Mesendoderm (in vitro differentiated cells): ENCODE measurements around the gene RBMS3.

Experiments used
- DNase-seq: peaks from one replicate; pipeline ENCODE4 v3.0.0; 2013
- H2AK5ac ChIP-seq: 2 replicates; pipeline ENCODE4 v1.6.1; 2013; ENCODE audit warnings: low read length, inconsistent platforms
- H2BK120ac ChIP-seq: 2 replicates; pipeline ENCODE4 v1.6.1; 2013; ENCODE audit warnings: low read depth, mild to moderate bottlenecking, low read length, moderate library complexity, mixed read lengths
- H2BK15ac ChIP-seq: replicated peaks from 2 replicates; pipeline ENCODE4 v1.6.1; 2013; ENCODE audit warnings: low read depth, mild to moderate bottlenecking, moderate library complexity
- H2BK5ac ChIP-seq: 2 replicates; pipeline ENCODE4 v1.6.1; 2013; ENCODE audit warnings: low read length, inconsistent platforms
- H3K18ac ChIP-seq: 2 replicates; pipeline ENCODE4 v1.6.1; 2013; ENCODE audit warnings: mild to moderate bottlenecking, low read length, mixed read lengths
- H3K23ac ChIP-seq: one replicate; pipeline ENCODE4 v1.6.1; 2013; ENCODE audit warnings: low read length
- H3K27ac ChIP-seq: 2 replicates; pipeline ENCODE4 v1.5.1; 2013; ENCODE audit warnings: low read depth, mild to moderate bottlenecking, inconsistent platforms, low read length, moderate library complexity
- H3K27me3 ChIP-seq: 2 replicates; pipeline ENCODE4 v1.6.1; 2013; ENCODE audit warnings: low read length, control low read depth, mild to moderate bottlenecking, inconsistent platforms; ENCODE audit not compliant: insufficient read depth, poor library complexity
- H3K36me3 ChIP-seq: 2 replicates; pipeline ENCODE4 v1.6.1; 2013; ENCODE audit warnings: low read length, inconsistent platforms; ENCODE audit not compliant: control insufficient read depth, insufficient read depth
- H3K4ac ChIP-seq: one replicate; pipeline ENCODE4 v1.6.1; 2013; ENCODE audit warnings: low read depth, mild to moderate bottlenecking, low read length, moderate library complexity
- H3K4me1 ChIP-seq: 2 replicates; pipeline ENCODE4 v1.6.1; 2013; ENCODE audit warnings: low read depth, low read length, inconsistent platforms; ENCODE audit not compliant: control insufficient read depth
- H3K4me2 ChIP-seq: 2 replicates; pipeline ENCODE4 v1.6.1; 2013; ENCODE audit warnings: low read length
- H3K4me3 ChIP-seq: 2 replicates; pipeline ENCODE4 v1.5.1; 2013; ENCODE audit warnings: mild to moderate bottlenecking, low read length
- H3K56ac ChIP-seq: one replicate; pipeline ENCODE4 v1.6.1; 2013; ENCODE audit warnings: low read length
- H3K79me1 ChIP-seq: 2 replicates; pipeline ENCODE4 v1.6.1; 2013; ENCODE audit warnings: low read length, inconsistent platforms
- H3K79me2 ChIP-seq: 2 replicates; pipeline ENCODE4 v1.6.1; 2013; ENCODE audit warnings: mild to moderate bottlenecking, low read length; ENCODE audit not compliant: control insufficient read depth, insufficient read depth
- H3K9ac ChIP-seq: 2 replicates; pipeline ENCODE4 v1.6.1; 2013; ENCODE audit warnings: low read length, inconsistent platforms
- H4K5ac ChIP-seq: one replicate; pipeline ENCODE4 v1.6.1; 2013; ENCODE audit warnings: low read length
- H4K8ac ChIP-seq: one replicate; pipeline ENCODE4 v1.6.1; 2013; ENCODE audit warnings: low read depth, mild to moderate bottlenecking, control low read depth, low read length, moderate library complexity
- WGBS: extraction: QIAGEN DNeasy Blood & Tissue Kit; methylation state at CpG from one replicate; pipeline ENCODE4 v1.1.7; 2013; ENCODE audit warnings: low lambda C conversion rate, missing lambda C conversion rate; ENCODE audit not compliant: insufficient coverage; ENCODE audit errors: extremely low coverage; 5-methylcytosine and 5-hydroxymethylcytosine counted together

Gene RBMS3

DNA sequence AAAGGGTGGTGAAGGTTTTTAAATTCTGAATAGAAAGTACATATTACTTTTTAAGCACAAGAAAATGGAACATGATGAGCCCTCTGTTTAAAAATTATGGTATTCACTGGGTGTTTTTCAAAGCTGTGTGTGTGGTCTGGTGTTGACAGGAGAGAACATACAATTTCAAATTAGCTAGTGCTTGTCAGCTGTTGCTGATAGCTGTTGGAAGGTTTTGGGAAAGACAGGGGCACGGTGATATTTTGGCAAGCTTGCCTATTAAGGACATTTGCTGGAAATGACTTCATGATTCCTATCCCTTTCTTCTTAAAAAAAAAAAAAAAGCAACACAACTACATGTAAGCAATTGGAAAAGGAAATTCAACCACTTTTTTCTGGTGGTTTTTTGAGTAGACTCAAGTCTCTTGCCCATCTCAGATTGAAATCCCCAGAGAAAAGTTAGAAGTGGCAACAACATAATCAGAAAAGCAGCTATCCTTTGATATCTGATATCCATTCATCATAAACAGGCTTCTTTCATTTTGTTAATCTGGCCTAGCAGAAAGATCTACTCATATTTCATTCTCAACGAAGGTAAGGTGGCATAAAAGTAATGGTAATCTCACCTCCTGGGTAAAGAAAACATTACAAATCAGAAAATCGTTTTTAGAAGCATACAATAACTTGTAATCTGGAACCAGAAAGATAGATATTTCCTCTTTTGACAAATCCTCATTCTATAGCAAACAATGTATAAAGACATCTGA, 130.0 kb downstream of the RBMS3 start:
- Histone ChIP-seq H2BK120ac (no peak overlapping the region), H2AK5ac (no peak overlapping the region), H3K36me3 (no peaks in the 10 kb centered on the region), H3K9ac (no peak overlapping the region), H3K18ac (no peak overlapping the region), H3K4me2 (no peak overlapping the region), H2BK15ac (no peak overlapping the region), H3K4me3 (no peak overlapping the region), H3K56ac (no peak overlapping the region), H3K23ac (no peak overlapping the region), H3K4ac (no peak overlapping the region), H3K79me2 (no peaks in the 10 kb centered on the region), H4K8ac (no peak overlapping the region), H3K4me1 (no peaks in the 10 kb centered on the region), H3K27ac (no peak overlapping the region), H4K5ac (no peak overlapping the region), H2BK5ac (no peak overlapping the region), H3K79me1 (no peaks in the 10 kb centered on the region), H3K27me3 (no peaks in the 10 kb centered on the region)
- WGBS: no CpG with 5 or more reads among the region's 3 CpGs
- DNase-seq: no peak

DNA sequence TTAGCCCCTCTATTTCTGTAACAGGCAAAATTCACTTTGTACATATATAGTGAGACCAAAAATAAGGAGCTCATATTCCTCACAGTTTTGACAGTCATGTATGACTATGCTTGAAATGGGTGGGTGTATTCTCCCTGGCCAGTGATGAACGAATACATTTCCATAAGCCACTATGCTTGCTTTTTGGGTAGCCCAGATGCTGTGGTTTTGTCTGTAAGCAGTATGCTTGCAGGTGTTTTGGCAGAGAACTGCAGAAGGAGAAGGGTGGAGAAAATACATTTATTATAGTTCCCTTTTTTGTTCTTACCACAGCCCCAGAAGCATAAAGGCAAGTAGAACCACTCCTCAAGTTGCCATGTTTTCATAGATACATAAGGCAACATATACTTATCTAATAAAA, 131.2 kb downstream of the RBMS3 start:
- H3K4ac ChIP-seq: no peak overlapping the region
- no peak overlapping the region for H2BK15ac ChIP-seq
- no peak overlapping the region for H4K8ac ChIP-seq
- no peak overlapping the region for H2BK120ac ChIP-seq
- H3K4me2 ChIP-seq: no peak overlapping the region
- no peak overlapping the region for H3K18ac ChIP-seq
- H3K4me3 ChIP-seq: no peak overlapping the region
- WGBS: no CpG with 5 or more reads among the region's 1 CpG
- H3K79me1 ChIP-seq: no peaks in the 10 kb centered on the region
- H3K36me3 ChIP-seq: no peaks in the 10 kb centered on the region
- no peak overlapping the region for H3K27ac ChIP-seq
- H2AK5ac ChIP-seq: no peak overlapping the region
- H3K4me1 ChIP-seq: no peaks in the 10 kb centered on the region
- H2BK5ac ChIP-seq: no peak overlapping the region
- no peaks in the 10 kb centered on the region for H3K27me3 ChIP-seq
- H4K5ac ChIP-seq: no peak overlapping the region
- H3K9ac ChIP-seq: no peak overlapping the region
- no peak overlapping the region for H3K56ac ChIP-seq
- no peak for DNase-seq
- no peak overlapping the region for H3K23ac ChIP-seq
- H3K79me2 ChIP-seq: no peaks in the 10 kb centered on the region

DNA sequence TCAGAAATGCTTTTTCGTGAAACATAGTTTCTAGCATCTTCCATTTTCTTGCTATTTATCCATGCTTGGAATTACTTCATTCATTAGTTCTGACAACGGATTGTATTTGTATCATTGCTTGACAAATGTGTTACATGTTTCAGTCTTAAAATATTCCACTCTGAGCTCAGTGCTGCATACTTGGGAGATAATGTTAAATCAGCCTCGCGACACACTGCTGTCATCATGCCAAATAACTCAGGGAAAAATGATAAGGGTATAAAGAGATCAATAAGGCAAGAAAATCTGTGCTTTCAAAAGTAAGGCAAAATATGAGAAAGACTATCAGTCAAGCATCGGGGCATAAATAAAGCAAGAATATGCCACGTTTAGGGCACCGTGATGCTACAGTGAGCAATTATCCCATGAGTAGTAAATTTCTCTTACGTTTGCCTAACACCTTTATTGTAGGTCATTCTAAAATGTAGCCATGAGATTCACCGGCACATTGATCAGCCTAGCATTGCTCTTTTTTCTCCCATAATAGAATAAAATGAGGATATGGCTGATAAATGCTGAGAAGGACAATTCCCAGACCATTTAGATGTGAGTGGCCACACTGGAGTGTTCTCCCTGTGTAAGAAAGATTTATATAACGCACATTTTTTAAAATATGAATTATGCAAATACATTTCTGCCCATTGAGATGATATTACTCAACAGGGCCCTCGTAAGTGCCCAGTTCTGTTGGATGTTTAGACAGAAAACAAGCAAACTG, 133.8 kb downstream of the RBMS3 start:
- DNase-seq: no peak
- Histone ChIP-seq H3K18ac (no peak overlapping the region), H3K23ac (no peak overlapping the region), H4K5ac (no peak overlapping the region), H2AK5ac (no peak overlapping the region), H3K4me2 (no peak overlapping the region), H2BK15ac (no peak overlapping the region), H3K4me1 (no peaks in the 10 kb centered on the region), H3K27me3 (no peaks in the 10 kb centered on the region), H3K56ac (no peak overlapping the region), H3K79me2 (no peaks in the 10 kb centered on the region), H2BK120ac (no peak overlapping the region), H4K8ac (no peak overlapping the region), H3K4ac (no peak overlapping the region), H3K9ac (no peak overlapping the region), H3K27ac (no peak overlapping the region), H3K79me1 (no peaks in the 10 kb centered on the region), H3K36me3 (no peaks in the 10 kb centered on the region), H3K4me3 (no peak overlapping the region), H2BK5ac (no peak overlapping the region)
- WGBS: no CpG with 5 or more reads among the region's 11 CpGs

DNA sequence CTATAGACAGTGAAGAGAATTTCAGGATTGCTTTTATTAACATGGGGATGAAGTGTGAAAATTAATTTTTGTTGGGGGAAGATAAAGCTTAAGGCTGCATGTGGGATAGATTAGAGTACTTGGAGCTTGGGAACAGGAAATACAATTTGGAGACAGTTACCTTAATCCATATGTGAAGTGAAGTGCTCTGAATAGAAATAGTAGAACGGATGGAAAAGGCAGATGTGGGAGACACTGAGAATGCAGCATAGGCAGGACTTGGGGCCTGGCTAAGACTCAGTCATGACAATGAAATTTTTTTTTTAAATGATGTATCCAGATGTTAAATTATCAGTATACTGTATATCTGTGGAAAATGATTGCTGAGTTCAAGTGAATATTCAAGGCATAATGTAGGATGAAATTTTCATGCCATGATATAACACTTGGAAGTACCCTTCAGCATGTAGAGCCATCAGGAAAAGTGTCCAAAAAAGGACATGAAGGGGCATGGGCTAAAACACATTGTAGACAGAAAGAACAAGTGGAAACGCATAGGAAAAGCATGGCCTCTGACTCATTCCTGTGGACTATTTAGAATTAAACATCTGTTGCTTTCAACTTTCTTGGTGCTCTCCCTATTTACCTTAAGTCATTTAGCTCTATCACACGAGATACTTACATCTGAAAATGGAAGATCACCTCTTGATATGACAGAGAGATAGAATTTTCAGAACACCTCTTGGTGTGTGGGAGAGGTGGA, 134.8 kb downstream of the RBMS3 start:
- H2BK15ac ChIP-seq: no peak overlapping the region
- H2AK5ac ChIP-seq: no peak overlapping the region
- no peaks in the 10 kb centered on the region for H3K79me1 ChIP-seq
- no peak for DNase-seq
- no peak overlapping the region for H4K8ac ChIP-seq
- H3K27ac ChIP-seq: no peak overlapping the region
- H3K36me3 ChIP-seq: no peaks in the 10 kb centered on the region
- no peak overlapping the region for H3K18ac ChIP-seq
- no peak overlapping the region for H2BK5ac ChIP-seq
- H3K23ac ChIP-seq: no peak overlapping the region
- WGBS: no CpG with 5 or more reads among the region's 3 CpGs
- no peak overlapping the region for H3K4me3 ChIP-seq
- no peaks in the 10 kb centered on the region for H3K4me1 ChIP-seq
- H3K9ac ChIP-seq: no peak overlapping the region
- no peak overlapping the region for H3K4me2 ChIP-seq
- no peak overlapping the region for H3K4ac ChIP-seq
- H3K56ac ChIP-seq: no peak overlapping the region
- no peak overlapping the region for H4K5ac ChIP-seq
- no peaks in the 10 kb centered on the region for H3K27me3 ChIP-seq
- H3K79me2 ChIP-seq: no peaks in the 10 kb centered on the region
- H2BK120ac ChIP-seq: no peak overlapping the region

DNA sequence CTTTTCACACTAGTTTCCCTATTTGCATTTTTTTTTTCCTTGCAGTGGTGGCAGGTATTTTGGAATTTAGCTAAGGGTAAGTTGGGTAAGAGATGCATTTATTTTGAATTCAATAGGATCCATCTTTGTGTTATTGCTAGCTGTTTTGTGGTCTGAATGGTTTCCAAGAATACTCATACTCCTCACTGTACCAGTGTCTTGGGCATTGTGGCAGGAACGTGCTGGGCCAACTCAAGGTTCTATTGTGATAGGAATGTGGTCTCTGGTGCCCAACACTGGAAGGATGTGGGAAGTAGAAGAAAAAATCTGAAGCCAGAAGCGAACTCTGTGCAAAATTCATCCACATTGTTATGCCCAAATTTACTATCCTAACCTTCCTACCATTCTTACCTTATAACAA, 135.6 kb downstream of the RBMS3 start:
- Histone ChIP-seq H2BK15ac (no peak overlapping the region), H3K4me3 (no peak overlapping the region), H3K36me3 (no peaks in the 10 kb centered on the region), H2BK120ac (no peak overlapping the region), H3K4me1 (no peaks in the 10 kb centered on the region), H3K23ac (no peak overlapping the region), H2BK5ac (no peak overlapping the region), H3K4me2 (no peak overlapping the region), H3K56ac (no peak overlapping the region), H2AK5ac (no peak overlapping the region), H3K27ac (no peak overlapping the region), H3K27me3 (no peaks in the 10 kb centered on the region), H4K5ac (no peak overlapping the region), H4K8ac (no peak overlapping the region), H3K79me2 (no peaks in the 10 kb centered on the region), H3K79me1 (no peaks in the 10 kb centered on the region), H3K9ac (no peak overlapping the region), H3K4ac (no peak overlapping the region), H3K18ac (no peak overlapping the region)
- DNase-seq: no peak
- WGBS: no CpG with 5 or more reads among the region's 2 CpGs
